ENCODE measurements around the gene CERT1.

The CERT1 gene

GRCh38 chr5:75522542-75522941 is 11.1 kb upstream of the CERT1 start:
- TF ChIP-seq, protein P1, sequence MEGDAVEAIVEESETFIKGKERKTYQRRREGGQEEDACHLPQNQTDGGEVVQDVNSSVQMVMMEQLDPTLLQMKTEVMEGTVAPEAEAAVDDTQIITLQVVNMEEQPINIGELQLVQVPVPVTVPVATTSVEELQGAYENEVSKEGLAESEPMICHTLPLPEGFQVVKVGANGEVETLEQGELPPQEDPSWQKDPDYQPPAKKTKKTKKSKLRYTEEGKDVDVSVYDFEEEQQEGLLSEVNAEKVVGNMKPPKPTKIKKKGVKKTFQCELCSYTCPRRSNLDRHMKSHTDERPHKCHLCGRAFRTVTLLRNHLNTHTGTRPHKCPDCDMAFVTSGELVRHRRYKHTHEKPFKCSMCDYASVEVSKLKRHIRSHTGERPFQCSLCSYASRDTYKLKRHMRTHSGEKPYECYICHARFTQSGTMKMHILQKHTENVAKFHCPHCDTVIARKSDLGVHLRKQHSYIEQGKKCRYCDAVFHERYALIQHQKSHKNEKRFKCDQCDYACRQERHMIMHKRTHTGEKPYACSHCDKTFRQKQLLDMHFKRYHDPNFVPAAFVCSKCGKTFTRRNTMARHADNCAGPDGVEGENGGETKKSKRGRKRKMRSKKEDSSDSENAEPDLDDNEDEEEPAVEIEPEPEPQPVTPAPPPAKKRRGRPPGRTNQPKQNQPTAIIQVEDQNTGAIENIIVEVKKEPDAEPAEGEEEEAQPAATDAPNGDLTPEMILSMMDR (IDR thresholded peaks at IDR 0.05; ENCODE audit: low read depth, low read length): no peak
- Histone ChIP-seq H3K4me3 (ENCODE audit: low read depth, low read length) (no peak overlapping the region), H3K27ac (no peak overlapping the region), H3K27me3 (ENCODE audit: insufficient read depth, low read depth, severe bottlenecking) (no peaks in the 10 kb centered on the region), H3K36me3 (peaks cover 4% of the 10 kb centered on the region), H3K9me3 (ENCODE audit: severe bottlenecking) (no peaks in the 10 kb centered on the region)
- DNase-seq: no peak

- H3K9me3 ChIP-seq (ENCODE audit: severe bottlenecking): no peaks in the 10 kb centered on the region
- no peak overlapping the region for H3K27ac ChIP-seq
- no peaks in the 10 kb centered on the region for H3K27me3 ChIP-seq (ENCODE audit: insufficient read depth, low read depth, severe bottlenecking)
- no peak overlapping the region for H3K4me3 ChIP-seq (ENCODE audit: low read depth, low read length)
- no peak for DNase-seq
- peaks cover 4% of the 10 kb centered on the region for H3K36me3 ChIP-seq
- TF ChIP-seq, protein P1 (IDR thresholded peaks at IDR 0.05; ENCODE audit: low read depth, low read length): no peak
Observed at GRCh38 chr5:75522025-75522424, 10.6 kb upstream of the CERT1 start.

DNA sequence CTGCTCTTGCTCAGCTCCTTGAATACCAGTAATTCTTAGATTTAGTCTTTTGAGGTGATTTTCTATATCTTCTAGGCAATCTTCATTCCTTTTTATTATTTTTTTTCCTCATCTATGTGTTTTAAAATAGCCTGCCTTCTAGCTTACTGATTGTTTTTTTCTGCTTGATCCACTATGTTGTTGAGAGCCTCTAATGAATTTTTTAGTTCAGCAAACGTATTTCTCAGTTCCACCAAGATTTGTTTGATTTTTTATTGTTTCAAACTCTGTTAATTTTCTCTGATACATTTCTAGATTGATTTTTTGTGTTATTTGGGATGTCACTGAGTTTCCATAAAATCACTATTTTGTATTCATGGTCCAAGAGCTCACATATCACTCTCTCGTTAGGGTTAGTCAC is 9.8 kb upstream of the CERT1 start:
- no peak overlapping the region for H3K27ac ChIP-seq
- H3K9me3 ChIP-seq (ENCODE audit: severe bottlenecking): no peaks in the 10 kb centered on the region
- TF ChIP-seq, protein P1 (IDR thresholded peaks at IDR 0.05; ENCODE audit: low read depth, low read length): no peak
- no peaks in the 10 kb centered on the region for H3K27me3 ChIP-seq (ENCODE audit: insufficient read depth, low read depth, severe bottlenecking)
- H3K36me3 ChIP-seq: peaks cover 4% of the 10 kb centered on the region
- DNase-seq: no peak
- H3K4me3 ChIP-seq (ENCODE audit: low read depth, low read length): no peak overlapping the region

DNA sequence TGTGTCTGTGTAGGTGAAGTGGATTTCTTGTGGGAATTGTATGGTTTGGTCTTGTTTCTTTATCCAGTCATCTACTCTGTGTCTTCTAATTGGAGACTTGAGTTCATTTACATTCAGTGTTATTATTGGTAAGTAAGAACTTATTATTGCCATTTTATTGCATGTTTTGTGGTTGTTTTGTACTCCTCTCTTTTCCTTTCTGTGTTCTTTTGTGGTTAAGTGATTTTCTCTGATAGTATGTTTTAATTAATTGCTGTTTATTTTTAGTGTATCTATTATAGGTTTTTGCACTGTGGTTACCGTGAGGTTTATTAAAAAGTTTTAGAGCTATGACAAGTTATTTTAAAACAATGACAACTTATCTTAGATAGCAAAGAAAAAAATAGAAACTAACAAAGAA is 8.3 kb upstream of the CERT1 start:
- H3K27me3 ChIP-seq (ENCODE audit: insufficient read depth, low read depth, severe bottlenecking): no peaks in the 10 kb centered on the region
- no peak overlapping the region for H3K27ac ChIP-seq
- peaks cover 4% of the 10 kb centered on the region for H3K36me3 ChIP-seq
- TF ChIP-seq, protein P1 (IDR thresholded peaks at IDR 0.05; ENCODE audit: low read depth, low read length): no peak
- DNase-seq: no peak
- H3K4me3 ChIP-seq (ENCODE audit: low read depth, low read length): no peak overlapping the region
- no peaks in the 10 kb centered on the region for H3K9me3 ChIP-seq (ENCODE audit: severe bottlenecking)

GRCh38 chr5:75514323-75514722 is 2.9 kb upstream of the CERT1 start:
- no peak overlapping the region for H3K4me3 ChIP-seq (ENCODE audit: low read depth, low read length)
- no peak for DNase-seq
- H3K9me3 ChIP-seq (ENCODE audit: severe bottlenecking): no peaks in the 10 kb centered on the region
- H3K27me3 ChIP-seq (ENCODE audit: insufficient read depth, low read depth, severe bottlenecking): no peaks in the 10 kb centered on the region
- H3K27ac ChIP-seq: no peak overlapping the region
- TF ChIP-seq, protein P1 (IDR thresholded peaks at IDR 0.05; ENCODE audit: low read depth, low read length): no peak
- H3K36me3 ChIP-seq: 0 out of 2 replicates have a peak, but pooled peaks cover 7% of the 10 kb centered on the region

GRCh38 chr5:75513841-75514240 is 2.4 kb upstream of the CERT1 start:
- Histone ChIP-seq H3K4me3 (ENCODE audit: low read depth, low read length) (no peak overlapping the region), H3K27me3 (ENCODE audit: insufficient read depth, low read depth, severe bottlenecking) (no peaks in the 10 kb centered on the region), H3K36me3 (0 out of 2 replicates have a peak, but pooled peaks cover 7% of the 10 kb centered on the region), H3K9me3 (ENCODE audit: severe bottlenecking) (no peaks in the 10 kb centered on the region), H3K27ac (no peak overlapping the region)
- TF ChIP-seq, protein P1 (IDR thresholded peaks at IDR 0.05; ENCODE audit: low read depth, low read length): no peak
- DNase-seq: no peak
